MM.1S (cell line): ENCODE measurements around the gene EIF4E1B.

ENCODE experiments used
- EZH2 ChIP-seq: fragments of 300-600 bp; sonication (generic); optimal IDR thresholded peaks from 2 replicates; pipeline ENCODE3; 2017; ENCODE audit warnings: low read depth, mild to moderate bottlenecking, antibody characterized with exemption, low read length, mixed read lengths
- EZH2phosphoT487 ChIP-seq: fragments of 300-600 bp; sonication (generic); IDR thresholded peaks from 2 replicates; pipeline ENCODE4 v1.6.1; 2018; ENCODE audit warnings: antibody characterized with exemption, low read length
- TF ChIP-seq, protein P1 (sequence below): fragments of 300-600 bp; sonication (generic); IDR thresholded peaks from 2 replicates; pipeline ENCODE4 v1.5.1; 2016; ENCODE audit warnings: antibody characterized with exemption, low read length, mixed read lengths

DNA sequence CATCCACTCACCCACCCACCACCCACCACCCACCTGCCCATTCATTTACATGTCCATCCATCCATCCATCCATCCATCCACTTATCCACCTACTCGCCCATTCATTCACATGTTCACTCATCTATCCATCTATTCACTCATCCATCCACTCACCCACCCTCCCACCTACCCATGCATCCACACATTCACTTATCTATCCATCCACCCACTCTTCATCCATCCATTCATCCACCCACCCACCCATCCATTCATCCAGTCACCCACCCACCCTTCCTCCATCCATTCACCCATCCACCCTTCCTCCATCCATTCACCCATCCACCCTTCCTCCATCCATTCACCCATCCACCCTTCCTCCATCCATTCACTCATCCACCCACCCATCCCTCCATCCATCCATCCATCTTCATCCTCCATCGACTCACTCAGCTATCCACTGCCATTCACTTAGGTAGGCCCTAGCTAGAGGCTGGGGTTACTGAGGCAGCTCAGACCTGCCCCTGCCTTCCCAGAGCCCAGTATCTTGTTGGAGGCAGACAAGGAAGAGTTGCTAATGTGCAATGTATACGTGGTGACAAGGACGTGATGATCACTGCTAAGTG, 29.5 kb downstream of the EIF4E1B start:
- TF ChIP-seq, protein P1, sequence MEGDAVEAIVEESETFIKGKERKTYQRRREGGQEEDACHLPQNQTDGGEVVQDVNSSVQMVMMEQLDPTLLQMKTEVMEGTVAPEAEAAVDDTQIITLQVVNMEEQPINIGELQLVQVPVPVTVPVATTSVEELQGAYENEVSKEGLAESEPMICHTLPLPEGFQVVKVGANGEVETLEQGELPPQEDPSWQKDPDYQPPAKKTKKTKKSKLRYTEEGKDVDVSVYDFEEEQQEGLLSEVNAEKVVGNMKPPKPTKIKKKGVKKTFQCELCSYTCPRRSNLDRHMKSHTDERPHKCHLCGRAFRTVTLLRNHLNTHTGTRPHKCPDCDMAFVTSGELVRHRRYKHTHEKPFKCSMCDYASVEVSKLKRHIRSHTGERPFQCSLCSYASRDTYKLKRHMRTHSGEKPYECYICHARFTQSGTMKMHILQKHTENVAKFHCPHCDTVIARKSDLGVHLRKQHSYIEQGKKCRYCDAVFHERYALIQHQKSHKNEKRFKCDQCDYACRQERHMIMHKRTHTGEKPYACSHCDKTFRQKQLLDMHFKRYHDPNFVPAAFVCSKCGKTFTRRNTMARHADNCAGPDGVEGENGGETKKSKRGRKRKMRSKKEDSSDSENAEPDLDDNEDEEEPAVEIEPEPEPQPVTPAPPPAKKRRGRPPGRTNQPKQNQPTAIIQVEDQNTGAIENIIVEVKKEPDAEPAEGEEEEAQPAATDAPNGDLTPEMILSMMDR = no peak
- TF ChIP-seq EZH2 (no peak), EZH2phosphoT487 (no peak)
